Adrenal gland (tissue), 5 donors: Measurements from ENCODE around the gene PORCN.

Experiments used
- CTCF ChIP-seq, 6 experiments: fragments of 450-650 bp in 4 of 6; fragments of 200-600 bp in 2 of 6; sonication (generic) in 1 of 6; IDR thresholded peaks; 1 replicate in 5 of 6; 2 replicates in 1 of 6; pipeline versions ENCODE4 v1.5.1 to v1.8.0; 2016 to 2021; ENCODE audit warnings: antibody characterized with exemption in 6 of 6, mild to moderate bottlenecking in 2 of 6, moderate library complexity in 1 of 6
- POLR2A ChIP-seq, 2 donors: fragments of 450-650 bp; IDR thresholded peaks; one replicate each; pipeline ENCODE4 v1.6.1; 2017; ENCODE audit warnings: antibody characterized with exemption in 2 of 2, mild to moderate bottlenecking in 2 of 2, moderate library complexity in 1 of 2
- donor health status: DM: no; HTN: no; CAD: no.

- TF ChIP-seq CTCF (IDR thresholded peaks at IDR 0.05) (no peak), POLR2A (IDR thresholded peaks at IDR 0.05) (no peak)
Observed at GRCh38 chrX:48532161-48532560, 23.4 kb downstream of the PORCN start.
